ENCODE measurements around the gene ICAM3.

DNA sequence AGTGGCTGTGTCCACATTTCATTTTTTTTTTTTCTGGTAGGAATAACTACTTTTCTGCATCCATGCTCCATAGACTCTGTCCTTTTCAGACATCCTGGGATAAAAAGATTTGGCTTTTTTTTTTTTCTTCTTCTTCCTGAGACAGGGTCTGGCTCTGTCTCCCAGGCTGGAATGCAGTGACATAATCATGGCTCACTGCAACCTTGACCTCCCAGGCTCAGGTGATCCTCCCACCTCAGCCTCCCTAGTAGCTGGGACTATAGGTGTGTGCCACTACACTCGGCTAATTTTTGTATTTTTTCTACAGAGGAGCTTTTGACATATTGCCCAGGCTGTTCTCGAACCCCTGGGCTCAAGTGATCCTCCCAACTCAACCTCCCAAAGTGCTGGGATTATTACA lies 4.1 kb upstream of the ICAM3 start:
- TF ChIP-seq SREBF1 (IDR thresholded peaks at IDR 0.05; ENCODE audit: low read length), result no peak
- TF ChIP-seq, protein P1, sequence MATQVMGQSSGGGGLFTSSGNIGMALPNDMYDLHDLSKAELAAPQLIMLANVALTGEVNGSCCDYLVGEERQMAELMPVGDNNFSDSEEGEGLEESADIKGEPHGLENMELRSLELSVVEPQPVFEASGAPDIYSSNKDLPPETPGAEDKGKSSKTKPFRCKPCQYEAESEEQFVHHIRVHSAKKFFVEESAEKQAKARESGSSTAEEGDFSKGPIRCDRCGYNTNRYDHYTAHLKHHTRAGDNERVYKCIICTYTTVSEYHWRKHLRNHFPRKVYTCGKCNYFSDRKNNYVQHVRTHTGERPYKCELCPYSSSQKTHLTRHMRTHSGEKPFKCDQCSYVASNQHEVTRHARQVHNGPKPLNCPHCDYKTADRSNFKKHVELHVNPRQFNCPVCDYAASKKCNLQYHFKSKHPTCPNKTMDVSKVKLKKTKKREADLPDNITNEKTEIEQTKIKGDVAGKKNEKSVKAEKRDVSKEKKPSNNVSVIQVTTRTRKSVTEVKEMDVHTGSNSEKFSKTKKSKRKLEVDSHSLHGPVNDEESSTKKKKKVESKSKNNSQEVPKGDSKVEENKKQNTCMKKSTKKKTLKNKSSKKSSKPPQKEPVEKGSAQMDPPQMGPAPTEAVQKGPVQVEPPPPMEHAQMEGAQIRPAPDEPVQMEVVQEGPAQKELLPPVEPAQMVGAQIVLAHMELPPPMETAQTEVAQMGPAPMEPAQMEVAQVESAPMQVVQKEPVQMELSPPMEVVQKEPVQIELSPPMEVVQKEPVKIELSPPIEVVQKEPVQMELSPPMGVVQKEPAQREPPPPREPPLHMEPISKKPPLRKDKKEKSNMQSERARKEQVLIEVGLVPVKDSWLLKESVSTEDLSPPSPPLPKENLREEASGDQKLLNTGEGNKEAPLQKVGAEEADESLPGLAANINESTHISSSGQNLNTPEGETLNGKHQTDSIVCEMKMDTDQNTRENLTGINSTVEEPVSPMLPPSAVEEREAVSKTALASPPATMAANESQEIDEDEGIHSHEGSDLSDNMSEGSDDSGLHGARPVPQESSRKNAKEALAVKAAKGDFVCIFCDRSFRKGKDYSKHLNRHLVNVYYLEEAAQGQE (IDR thresholded peaks at IDR 0.05; ENCODE audit: low read depth, low read length), result no peak
- TF ChIP-seq, protein P2, sequence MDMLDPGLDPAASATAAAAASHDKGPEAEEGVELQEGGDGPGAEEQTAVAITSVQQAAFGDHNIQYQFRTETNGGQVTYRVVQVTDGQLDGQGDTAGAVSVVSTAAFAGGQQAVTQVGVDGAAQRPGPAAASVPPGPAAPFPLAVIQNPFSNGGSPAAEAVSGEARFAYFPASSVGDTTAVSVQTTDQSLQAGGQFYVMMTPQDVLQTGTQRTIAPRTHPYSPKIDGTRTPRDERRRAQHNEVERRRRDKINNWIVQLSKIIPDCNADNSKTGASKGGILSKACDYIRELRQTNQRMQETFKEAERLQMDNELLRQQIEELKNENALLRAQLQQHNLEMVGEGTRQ (IDR thresholded peaks at IDR 0.05; ENCODE audit: borderline replicate concordance, low read depth, low read length), result no peak
- TF ChIP-seq ESRRA (IDR thresholded peaks at IDR 0.05; ENCODE audit: low read length), result no peak
- no peak for TF ChIP-seq CHD2 (IDR thresholded peaks at IDR 0.05; ENCODE audit: borderline replicate concordance, low read depth, low read length)
- TF ChIP-seq, protein P3, sequence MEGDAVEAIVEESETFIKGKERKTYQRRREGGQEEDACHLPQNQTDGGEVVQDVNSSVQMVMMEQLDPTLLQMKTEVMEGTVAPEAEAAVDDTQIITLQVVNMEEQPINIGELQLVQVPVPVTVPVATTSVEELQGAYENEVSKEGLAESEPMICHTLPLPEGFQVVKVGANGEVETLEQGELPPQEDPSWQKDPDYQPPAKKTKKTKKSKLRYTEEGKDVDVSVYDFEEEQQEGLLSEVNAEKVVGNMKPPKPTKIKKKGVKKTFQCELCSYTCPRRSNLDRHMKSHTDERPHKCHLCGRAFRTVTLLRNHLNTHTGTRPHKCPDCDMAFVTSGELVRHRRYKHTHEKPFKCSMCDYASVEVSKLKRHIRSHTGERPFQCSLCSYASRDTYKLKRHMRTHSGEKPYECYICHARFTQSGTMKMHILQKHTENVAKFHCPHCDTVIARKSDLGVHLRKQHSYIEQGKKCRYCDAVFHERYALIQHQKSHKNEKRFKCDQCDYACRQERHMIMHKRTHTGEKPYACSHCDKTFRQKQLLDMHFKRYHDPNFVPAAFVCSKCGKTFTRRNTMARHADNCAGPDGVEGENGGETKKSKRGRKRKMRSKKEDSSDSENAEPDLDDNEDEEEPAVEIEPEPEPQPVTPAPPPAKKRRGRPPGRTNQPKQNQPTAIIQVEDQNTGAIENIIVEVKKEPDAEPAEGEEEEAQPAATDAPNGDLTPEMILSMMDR (IDR thresholded peaks at IDR 0.05 in 2 of 3, conservative IDR thresholded peaks at IDR 0.05 in 1 of 3; ENCODE audit: control insufficient read depth in 2 of 3, extremely low read depth in 1 of 3, insufficient read depth in 1 of 3, low read depth in 3 of 3, low read length in 3 of 3), result no peak
- TF ChIP-seq EZH2 (IDR thresholded peaks at IDR 0.05; ENCODE audit: borderline replicate concordance, control insufficient read depth, low read depth, low read length), result no peak
- TF ChIP-seq, protein P4, sequence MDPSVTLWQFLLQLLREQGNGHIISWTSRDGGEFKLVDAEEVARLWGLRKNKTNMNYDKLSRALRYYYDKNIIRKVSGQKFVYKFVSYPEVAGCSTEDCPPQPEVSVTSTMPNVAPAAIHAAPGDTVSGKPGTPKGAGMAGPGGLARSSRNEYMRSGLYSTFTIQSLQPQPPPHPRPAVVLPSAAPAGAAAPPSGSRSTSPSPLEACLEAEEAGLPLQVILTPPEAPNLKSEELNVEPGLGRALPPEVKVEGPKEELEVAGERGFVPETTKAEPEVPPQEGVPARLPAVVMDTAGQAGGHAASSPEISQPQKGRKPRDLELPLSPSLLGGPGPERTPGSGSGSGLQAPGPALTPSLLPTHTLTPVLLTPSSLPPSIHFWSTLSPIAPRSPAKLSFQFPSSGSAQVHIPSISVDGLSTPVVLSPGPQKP (IDR thresholded peaks at IDR 0.05; ENCODE audit: low read depth, low read length), result no peak
- TF ChIP-seq EGR1 (IDR thresholded peaks at IDR 0.05; ENCODE audit: borderline replicate concordance in 1 of 2, low read depth in 2 of 2, low read length in 2 of 2), result no peak
